PC-9 (cell line): Measurements from ENCODE around the gene SBF2. TPM values are rescaled to one million over a fixed set of nuclear protein-coding genes. Genes with fewer than 3 reads are reported as not detected.
A peak's percentile ranks its signal among the peaks of the same experiment; 100 is the strongest.

Experiments used
- BruUV-seq: library from RNA; stranded (reverse); fragments of 400-500 nt; replicated peaks from 2 replicates; lab custom pipeline; 2021; lab: Mats Ljungman, UMichigan
- CTCF ChIA-PET: fragments of 300-600 bp; sonication (Branson Sonifier 250); formaldehyde crosslinking; loops from one replicate; lab custom pipeline; 2022; ENCODE audit warnings: antibody characterized with exemption; lab: Charles Lee
- POLR2A ChIA-PET: fragments of 300-600 bp; sonication (Branson Sonifier 250); formaldehyde crosslinking; loops from one replicate; lab custom pipeline; 2022; ENCODE audit warnings: antibody characterized with exemption; ENCODE audit not compliant: unreplicated experiment; lab: Charles Lee
- DNase-seq, 2 experiments: peaks; one replicate each; pipeline versions ENCODE4 v3.0.0 to v3.0.0-alpha.2; 2015 to 2022; ENCODE audit warnings: mixed read lengths in 1 of 2
- H2AFZ ChIP-seq: fragments of 200-600 bp; sonication (generic); 2 replicates; pipeline ENCODE4 v1.8.1; 2017; ENCODE audit warnings: antibody characterized with exemption
- H3F3A ChIP-seq: fragments of 200-600 bp; sonication (generic); 2 replicates; pipeline ENCODE4 v1.8.1; 2017; ENCODE audit warnings: antibody characterized with exemption, mild to moderate bottlenecking, low read depth; ENCODE audit not compliant: insufficient read depth
- H3K27ac ChIP-seq: fragments of 200-600 bp; sonication (generic); 2 replicates; pipeline ENCODE4 v1.6.1; 2016; ENCODE audit warnings: mixed run types
- H3K27me3 ChIP-seq: fragments of 200-600 bp; sonication (generic); 2 replicates; pipeline ENCODE4 v1.6.1; 2016; ENCODE audit warnings: low read depth, mixed run types; ENCODE audit not compliant: insufficient read depth
- H3K36me3 ChIP-seq: fragments of 200-600 bp; sonication (generic); 2 replicates; pipeline ENCODE4 v1.6.1; 2016; ENCODE audit warnings: low read depth, mixed run types
- H3K4me1 ChIP-seq: fragments of 200-600 bp; sonication (generic); replicated peaks from 2 replicates; pipeline ENCODE4 v1.6.1; 2016; ENCODE audit warnings: mixed run types; ENCODE audit not compliant: insufficient read depth
- H3K4me2 ChIP-seq: fragments of 200-600 bp; sonication (generic); 2 replicates; pipeline ENCODE4 v1.6.1; 2017; ENCODE audit warnings: mixed run types
- H3K4me3 ChIP-seq: fragments of 200-600 bp; sonication (generic); 2 replicates; pipeline ENCODE4 v1.6.1; 2016; ENCODE audit warnings: mixed run types
- H3K79me2 ChIP-seq: fragments of 200-600 bp; sonication (generic); 2 replicates; pipeline ENCODE4 v1.6.1; 2017; ENCODE audit warnings: low read depth, mixed run types
- H3K9me2 ChIP-seq: fragments of 200-600 bp; sonication (generic); 2 replicates; pipeline ENCODE4 v1.8.1; 2017; ENCODE audit warnings: mild to moderate bottlenecking; ENCODE audit not compliant: insufficient read depth
- H3K9me3 ChIP-seq: fragments of 200-600 bp; sonication (generic); 2 replicates; pipeline ENCODE4 v1.8.1; 2016; ENCODE audit warnings: low read depth; ENCODE audit not compliant: insufficient read depth
- H4K20me1 ChIP-seq: fragments of 200-600 bp; sonication (generic); 2 replicates; pipeline ENCODE4 v1.8.1; 2017; ENCODE audit not compliant: insufficient read depth
- EZH2 ChIP-seq: fragments of 200-600 bp; sonication (generic); IDR thresholded peaks from 2 replicates; pipeline ENCODE4 v1.8.0; 2017; ENCODE audit warnings: antibody characterized with exemption, low read depth
- intact Hi-C: fragments of 100-400 bp; cut with micrococcal nuclease; formaldehyde crosslinking; loops from one replicate; pipeline ENCODE4 v1.10.0; 2022; ENCODE audit not compliant: unreplicated experiment
- total RNA-seq: library from RNA; stranded (reverse); gene quantifications from 2 replicates; pipeline ENCODE4 v1.2.3, GENCODE V29; 2021
- TF ChIP-seq, protein P1 (sequence below): fragments of 200-600 bp; sonication (generic); conservative IDR thresholded peaks from 2 replicates; pipeline ENCODE4 v1.6.1; 2017; ENCODE audit warnings: mixed run types, antibody characterized with exemption, mild to moderate bottlenecking, moderate library complexity

The SBF2 gene
- total RNA-seq, 1 experiment from 2014 or later: 18.6 TPM

DNA sequence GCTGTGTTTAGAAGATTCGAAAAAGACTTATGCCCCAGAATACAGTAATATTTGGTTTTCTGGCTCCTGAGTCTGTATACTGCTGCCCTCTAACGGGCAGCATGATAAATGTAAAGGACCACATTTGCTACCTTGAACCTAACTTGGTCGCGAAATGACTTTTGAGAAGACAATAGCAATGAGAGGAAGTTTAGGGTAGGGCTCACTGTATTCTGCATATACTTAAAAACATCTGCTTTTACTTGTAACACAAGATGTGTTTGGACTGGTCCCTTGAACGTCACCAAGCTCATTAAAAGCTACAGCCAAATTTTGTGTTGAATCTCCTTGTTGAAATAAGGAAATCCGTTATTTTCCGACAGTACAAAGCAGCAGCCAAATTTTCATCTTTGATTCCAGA lies 321.0 kb downstream of the SBF2 start:
- no peak for TF ChIP-seq EZH2
- TF ChIP-seq, protein P1, sequence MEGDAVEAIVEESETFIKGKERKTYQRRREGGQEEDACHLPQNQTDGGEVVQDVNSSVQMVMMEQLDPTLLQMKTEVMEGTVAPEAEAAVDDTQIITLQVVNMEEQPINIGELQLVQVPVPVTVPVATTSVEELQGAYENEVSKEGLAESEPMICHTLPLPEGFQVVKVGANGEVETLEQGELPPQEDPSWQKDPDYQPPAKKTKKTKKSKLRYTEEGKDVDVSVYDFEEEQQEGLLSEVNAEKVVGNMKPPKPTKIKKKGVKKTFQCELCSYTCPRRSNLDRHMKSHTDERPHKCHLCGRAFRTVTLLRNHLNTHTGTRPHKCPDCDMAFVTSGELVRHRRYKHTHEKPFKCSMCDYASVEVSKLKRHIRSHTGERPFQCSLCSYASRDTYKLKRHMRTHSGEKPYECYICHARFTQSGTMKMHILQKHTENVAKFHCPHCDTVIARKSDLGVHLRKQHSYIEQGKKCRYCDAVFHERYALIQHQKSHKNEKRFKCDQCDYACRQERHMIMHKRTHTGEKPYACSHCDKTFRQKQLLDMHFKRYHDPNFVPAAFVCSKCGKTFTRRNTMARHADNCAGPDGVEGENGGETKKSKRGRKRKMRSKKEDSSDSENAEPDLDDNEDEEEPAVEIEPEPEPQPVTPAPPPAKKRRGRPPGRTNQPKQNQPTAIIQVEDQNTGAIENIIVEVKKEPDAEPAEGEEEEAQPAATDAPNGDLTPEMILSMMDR: peak; percentile 74
- Histone ChIP-seq H4K20me1 (no peaks in the 10 kb centered on the region), H3K4me1 (no peaks in the 10 kb centered on the region), H3K79me2 (no peaks in the 10 kb centered on the region), H3K27me3 (no peaks in the 10 kb centered on the region), H3K9me3 (no peaks in the 10 kb centered on the region), H3F3A (no peaks in the 10 kb centered on the region), H3K9me2 (no peaks in the 10 kb centered on the region), H3K27ac (no peak overlapping the region), H3K4me3 (no peak overlapping the region), H2AFZ (no peak overlapping the region), H3K4me2 (no peak overlapping the region), H3K36me3 (no peaks in the 10 kb centered on the region)
- intact Hi-C loops: loop anchor here (1.0 kb wide), 2 partner anchors 111 to 215 kb away; no protein-coding TSS in a partner anchor
- BruUV-seq: no TSS peak
- ChIA-PET POLR2A (no interaction called here), CTCF (no interaction called here)
- DNase-seq: no peak

DNA sequence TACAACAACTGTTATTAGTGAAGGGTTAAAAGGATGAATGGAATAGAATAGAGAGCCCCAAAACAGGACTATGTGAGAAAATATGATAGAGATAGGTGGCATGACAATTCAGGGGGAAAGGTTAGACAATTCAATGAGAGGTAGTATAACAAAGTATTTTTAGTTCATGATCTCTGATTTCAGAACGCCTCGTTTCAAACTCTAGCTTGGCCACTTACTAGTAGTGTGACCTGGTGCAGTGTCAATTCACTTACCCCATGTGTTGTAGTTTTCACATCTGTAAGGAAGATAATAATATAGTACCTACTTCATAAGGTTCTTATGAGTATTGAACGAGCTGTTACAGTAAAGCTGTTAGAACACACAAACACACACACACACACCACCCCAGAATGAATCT lies 322.1 kb downstream of the SBF2 start:
- no peak for TF ChIP-seq EZH2
- TF ChIP-seq, protein P1: no peak
- Histone ChIP-seq H3K4me1 (no peaks in the 10 kb centered on the region), H3K79me2 (no peaks in the 10 kb centered on the region), H3K4me3 (no peak overlapping the region), H3K27me3 (no peaks in the 10 kb centered on the region), H3K4me2 (no peak overlapping the region), H4K20me1 (no peaks in the 10 kb centered on the region), H3F3A (no peaks in the 10 kb centered on the region), H3K36me3 (no peaks in the 10 kb centered on the region), H2AFZ (no peak overlapping the region), H3K9me2 (no peaks in the 10 kb centered on the region), H3K27ac (no peak overlapping the region), H3K9me3 (no peaks in the 10 kb centered on the region)
- CTCF ChIA-PET: no interaction called here
- BruUV-seq: no TSS peak
- POLR2A ChIA-PET: interaction anchor here (0.7 kb wide), 1 partner anchor 332 kb away, joined by 3 read pairs; no protein-coding TSS in a partner anchor
- DNase-seq: no peak
- intact Hi-C loops: no loop called here

DNA sequence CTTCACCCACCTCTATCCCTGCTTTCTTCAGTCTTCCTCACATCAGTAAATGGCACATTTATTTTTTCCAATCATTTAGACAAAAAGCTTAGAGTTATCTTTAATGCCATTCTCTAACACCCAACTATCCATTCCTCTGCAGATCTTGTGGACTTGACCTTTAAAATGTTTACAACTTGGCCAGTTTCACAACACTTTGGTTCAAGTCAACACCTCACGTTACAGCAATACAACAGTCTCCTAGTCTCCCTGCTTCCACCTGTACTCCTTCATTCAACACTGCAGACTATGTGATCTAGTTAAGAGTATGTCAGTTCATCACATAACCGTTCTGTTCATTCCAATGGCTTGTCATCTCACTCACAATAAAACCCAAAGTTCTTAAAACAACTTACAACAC lies 325.0 kb downstream of the SBF2 start:
- Histone ChIP-seq H3K36me3 (no peaks in the 10 kb centered on the region), H3K4me3 (no peak overlapping the region), H2AFZ (no peak overlapping the region), H3K9me3 (no peaks in the 10 kb centered on the region), H3K4me1 (no peaks in the 10 kb centered on the region), H3K79me2 (no peaks in the 10 kb centered on the region), H3K9me2 (no peaks in the 10 kb centered on the region), H3K27me3 (no peaks in the 10 kb centered on the region), H4K20me1 (no peaks in the 10 kb centered on the region), H3K4me2 (no peak overlapping the region), H3K27ac (no peak overlapping the region), H3F3A (no peaks in the 10 kb centered on the region)
- intact Hi-C loops: no loop called here
- ChIA-PET CTCF (no interaction called here), POLR2A (interaction anchor here (0.6 kb wide), 1 partner anchor 122 kb away, joined by 3 read pairs; no protein-coding TSS in a partner anchor)
- no peak for TF ChIP-seq EZH2
- no TSS peak for BruUV-seq
- no peak for DNase-seq

DNA sequence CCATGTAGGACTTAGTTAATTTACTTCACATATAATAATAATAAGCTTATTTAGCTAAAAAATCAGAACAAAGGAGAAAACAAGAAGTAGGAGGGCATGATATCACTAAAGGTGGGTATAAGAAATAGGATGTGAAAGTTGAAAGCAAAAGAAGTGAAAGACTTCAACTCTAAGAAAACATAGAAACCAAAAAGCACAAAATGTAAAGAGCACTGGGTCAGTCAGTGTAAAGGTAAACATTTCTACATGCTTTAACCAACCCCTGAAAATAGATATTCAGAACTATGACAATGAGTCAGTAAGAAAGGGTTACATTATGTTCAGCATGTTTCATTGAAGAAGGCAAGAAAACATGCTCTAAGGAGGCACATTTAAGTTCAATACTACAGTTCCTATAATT lies 331.3 kb downstream of the SBF2 start:
- Histone ChIP-seq H3K27ac (no peak overlapping the region), H3K27me3 (no peaks in the 10 kb centered on the region), H3K9me3 (no peaks in the 10 kb centered on the region), H3K36me3 (no peaks in the 10 kb centered on the region), H3K4me3 (no peak overlapping the region), H2AFZ (no peak overlapping the region), H3K9me2 (no peaks in the 10 kb centered on the region), H3K79me2 (no peaks in the 10 kb centered on the region), H3K4me2 (no peak overlapping the region), H4K20me1 (no peaks in the 10 kb centered on the region), H3F3A (no peaks in the 10 kb centered on the region), H3K4me1 (no peaks in the 10 kb centered on the region)
- intact Hi-C loops: no loop called here
- TF ChIP-seq, protein P1: no peak
- no peak for TF ChIP-seq EZH2
- ChIA-PET POLR2A (no interaction called here), CTCF (interaction anchor here (0.8 kb wide), 1 partner anchor 27 kb away, joined by 4 read pairs; no protein-coding TSS in a partner anchor)
- DNase-seq: no peak
- BruUV-seq: no TSS peak
